ENCODE results near the gene TMOD1. TPM values are rescaled to one million over a fixed set of nuclear protein-coding genes. Genes with fewer than 3 reads are reported as not detected.

Gene TMOD1
- total RNA-seq, 1 donor from 2014 or later: 0.26 TPM

GRCh38 chr9:97632985-97633858, 131.8 kb downstream of the TMOD1 start, which contains the start of the genes NCBP1 and TSTD2:
TSS of gene NCBP1 (plus strand) at chr9:97633821. CDS start at chr9:97633882, 61 bp downstream.
TSS of gene TSTD2 (minus strand) at chr9:97633368. CDS start at chr9:97627562, 5,806 bp downstream.
- DNase-seq (ENCODE audit: low read depth, low spot score): peak; percentile 93

- no peak for DNase-seq (ENCODE audit: low read depth, low spot score)
Observed at GRCh38 chr9:97633859-97634490, 132.5 kb downstream of the TMOD1 start.

GRCh38 chr9:97635026-97635425, 133.6 kb downstream of the TMOD1 start:
- DNase-seq (ENCODE audit: low read depth, low spot score): no peak

GRCh38 chr9:97636903-97637302, 135.4 kb downstream of the TMOD1 start:
- DNase-seq (ENCODE audit: low read depth, low spot score): no peak

GRCh38 chr9:97638666-97639065, 137.2 kb downstream of the TMOD1 start:
- DNase-seq (ENCODE audit: low read depth, low spot score): no peak

GRCh38 chr9:97640325-97640724, 138.9 kb downstream of the TMOD1 start:
- no peak for DNase-seq (ENCODE audit: low read depth, low spot score)

GRCh38 chr9:97645720-97646119, 144.3 kb downstream of the TMOD1 start:
- DNase-seq (ENCODE audit: low read depth, low spot score): no peak

GRCh38 chr9:97647996-97648395, 146.5 kb downstream of the TMOD1 start:
- DNase-seq (ENCODE audit: low read depth, low spot score): no peak

Other genes starting within 250 kb of the TMOD1 start
- 0.74 and 1.3 TPM in 2 replicates for gene CCDC180, start 194.0 kb upstream of the TMOD1 start, total RNA-seq
- 14.0 and 18.2 TPM in 2 replicates for gene TDRD7, start 89.6 kb upstream of the TMOD1 start, total RNA-seq
- 10.0 and 13.2 TPM in 2 replicates for gene TSTD2, start 131.7 kb downstream of the TMOD1 start, total RNA-seq
- 40.4 and 65.0 TPM in 2 replicates for gene NCBP1, start 132.2 kb downstream of the TMOD1 start, total RNA-seq
- 10.2 and 13.1 TPM in 2 replicates for gene XPA, start 195.7 kb downstream of the TMOD1 start, total RNA-seq